ENCODE data around the gene TANC1. TPM values are rescaled to one million over a fixed set of nuclear protein-coding genes. Genes with fewer than 3 reads are reported as not detected.

The TANC1 gene
- total RNA-seq, 1 experiment from 2014 or later: 2.5 TPM

DNA sequence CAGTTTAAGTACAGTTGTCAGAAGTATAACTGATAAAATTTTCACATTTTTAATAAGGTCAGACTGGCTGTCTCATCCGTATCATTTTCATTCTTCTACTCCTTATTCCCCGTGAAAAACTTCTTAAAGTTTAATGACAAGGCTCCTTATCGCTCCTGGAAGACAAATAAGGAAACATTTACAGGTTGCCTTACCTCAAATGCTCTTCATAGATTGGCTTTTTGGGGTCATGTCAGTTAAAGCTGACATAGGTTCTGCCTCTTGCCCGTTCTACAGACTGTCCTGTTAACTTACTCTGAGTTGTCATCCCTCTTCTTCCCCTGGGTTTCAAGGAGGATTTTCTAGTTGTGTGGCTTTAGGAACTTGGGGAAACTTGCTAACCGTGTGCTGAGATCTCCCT is 75.3 kb downstream of the TANC1 start:
- Histone ChIP-seq H4K8ac (replicated peaks; ENCODE audit: insufficient read length, low read depth, low read length) (no peak overlapping the region), H3K23ac (ENCODE audit: insufficient read length, low read depth, low read length) (no peak overlapping the region), H3K56ac (ENCODE audit: insufficient read length, low read depth, low read length) (no peak overlapping the region), H2BK20ac (ENCODE audit: low read depth, low read length, poor library complexity, severe bottlenecking) (no peak overlapping the region), H3K27me3 (ENCODE audit: insufficient read depth, low read length) (no peaks in the 10 kb centered on the region), H3K4me1 (ENCODE audit: insufficient read depth, low read length) (no peaks in the 10 kb centered on the region), H4K91ac (ENCODE audit: insufficient read length, low read depth, low read length) (no peak overlapping the region), H2BK15ac (ENCODE audit: low read depth, low read length) (no peak overlapping the region), H4K5ac (ENCODE audit: insufficient read length, low read depth, low read length) (no peak overlapping the region), H3K4ac (ENCODE audit: low read depth, low read length) (no peak overlapping the region), H3K14ac (ENCODE audit: insufficient read depth, low read length) (no peak overlapping the region), H3T11ph (ENCODE audit: low read length) (no peak overlapping the region), H2BK5ac (ENCODE audit: insufficient read length, low read length) (no peak overlapping the region), H2BK120ac (ENCODE audit: low read depth, low read length, poor library complexity, severe bottlenecking) (no peak overlapping the region), H3K79me1 (ENCODE audit: insufficient read depth, low read depth, low read length, poor library complexity, severe bottlenecking) (no peaks in the 10 kb centered on the region), H2AFZ (ENCODE audit: low read length) (no peak overlapping the region), H2BK12ac (ENCODE audit: insufficient read length, low read depth, low read length) (no peak overlapping the region), H3K9me3 (ENCODE audit: control insufficient read depth, low read depth, low read length) (peaks cover 7% of the 10 kb centered on the region), H3K9ac (ENCODE audit: extremely low read depth, insufficient read length, low read length) (no peak overlapping the region), H3K79me2 (ENCODE audit: insufficient read depth, low read length) (no peaks in the 10 kb centered on the region), H4K20me1 (ENCODE audit: control insufficient read depth, insufficient read depth, insufficient read length) (no peaks in the 10 kb centered on the region), H2AK5ac (ENCODE audit: insufficient read length, low read length) (no peak overlapping the region), H3K18ac (ENCODE audit: insufficient read length, low read depth, low read length) (no peak overlapping the region), H3K23me2 (ENCODE audit: insufficient read length, low read depth, low read length, poor library complexity, severe bottlenecking) (no peaks in the 10 kb centered on the region), H3K27ac (ENCODE audit: insufficient read length, low read depth, low read length) (no peak overlapping the region), H3K4me2 (ENCODE audit: insufficient read depth, insufficient read length, low read length) (no peak overlapping the region)
- WGBS (ENCODE audit: extremely low coverage, insufficient read length, low lambda C conversion rate): no CpG with 5 or more reads among the region's 5 CpGs
- Mint-ChIP-seq H3K4me3 (no peak overlapping the region), H3K9me3 (peaks cover 28 to 30% of the 10 kb centered on the region in 2 experiments), H3K27me3 (ENCODE audit: low read depth) (peaks cover 5% of the 10 kb centered on the region), H3K4me1 (peaks cover 14 to 18% of the 10 kb centered on the region in 2 experiments), H3K36me3 (ENCODE audit: insufficient read depth in 1 of 3, low read depth in 3 of 3) (peaks cover 9 to 26% (median 21%) of the 10 kb centered on the region in 3 experiments; a peak in 6 of 7 replicates), H3K27ac (no peak overlapping the region)
- TF ChIP-seq, protein P1, sequence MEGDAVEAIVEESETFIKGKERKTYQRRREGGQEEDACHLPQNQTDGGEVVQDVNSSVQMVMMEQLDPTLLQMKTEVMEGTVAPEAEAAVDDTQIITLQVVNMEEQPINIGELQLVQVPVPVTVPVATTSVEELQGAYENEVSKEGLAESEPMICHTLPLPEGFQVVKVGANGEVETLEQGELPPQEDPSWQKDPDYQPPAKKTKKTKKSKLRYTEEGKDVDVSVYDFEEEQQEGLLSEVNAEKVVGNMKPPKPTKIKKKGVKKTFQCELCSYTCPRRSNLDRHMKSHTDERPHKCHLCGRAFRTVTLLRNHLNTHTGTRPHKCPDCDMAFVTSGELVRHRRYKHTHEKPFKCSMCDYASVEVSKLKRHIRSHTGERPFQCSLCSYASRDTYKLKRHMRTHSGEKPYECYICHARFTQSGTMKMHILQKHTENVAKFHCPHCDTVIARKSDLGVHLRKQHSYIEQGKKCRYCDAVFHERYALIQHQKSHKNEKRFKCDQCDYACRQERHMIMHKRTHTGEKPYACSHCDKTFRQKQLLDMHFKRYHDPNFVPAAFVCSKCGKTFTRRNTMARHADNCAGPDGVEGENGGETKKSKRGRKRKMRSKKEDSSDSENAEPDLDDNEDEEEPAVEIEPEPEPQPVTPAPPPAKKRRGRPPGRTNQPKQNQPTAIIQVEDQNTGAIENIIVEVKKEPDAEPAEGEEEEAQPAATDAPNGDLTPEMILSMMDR (conservative IDR thresholded peaks at IDR 0.05): no peak
- no peak for DNase-seq
